ENCODE measurements around the gene DTX3L.

The DTX3L gene

GRCh38 chr3:122587572-122587971 lies 23.4 kb downstream of the DTX3L start:
- peaks cover 3% of the 10 kb centered on the region for H3K9me3 ChIP-seq (ENCODE audit: insufficient read depth, low read depth, low read length)
- no peak overlapping the region for H2AFZ ChIP-seq (ENCODE audit: low read length)
- H3K27me3 ChIP-seq (ENCODE audit: insufficient read depth, low read length, poor library complexity, severe bottlenecking), result no peaks in the 10 kb centered on the region
- H3K4me3 ChIP-seq (ENCODE audit: low read length, poor library complexity, severe bottlenecking), result no peak overlapping the region
- no peaks in the 10 kb centered on the region for H3K4me1 ChIP-seq (ENCODE audit: insufficient read depth, low read length, poor library complexity, severe bottlenecking)
- H3K4me2 ChIP-seq (ENCODE audit: low read depth, low read length, poor library complexity, severe bottlenecking), result no peak overlapping the region
- no peak overlapping the region for H3K9ac ChIP-seq (ENCODE audit: low read depth, low read length, poor library complexity, severe bottlenecking)
- no peaks in the 10 kb centered on the region for H4K20me1 ChIP-seq (ENCODE audit: insufficient read depth, low read length, poor library complexity, severe bottlenecking)
- no peaks in the 10 kb centered on the region for H3K36me3 ChIP-seq (ENCODE audit: insufficient read depth, low read length)
- no peaks in the 10 kb centered on the region for H3K79me2 ChIP-seq (ENCODE audit: insufficient read depth, low read length)
- TF ChIP-seq EZH2phosphoT487 (IDR thresholded peaks at IDR 0.05; ENCODE audit: borderline replicate concordance), result no peak
- no peak for TF ChIP-seq CTCF (conservative IDR thresholded peaks at IDR 0.05; ENCODE audit: low read length)
- H3F3A ChIP-seq (ENCODE audit: low read depth), result no peaks in the 10 kb centered on the region
- no peaks in the 10 kb centered on the region for H3K9me2 ChIP-seq (replicated peaks; ENCODE audit: low read depth, low read length)

DNA sequence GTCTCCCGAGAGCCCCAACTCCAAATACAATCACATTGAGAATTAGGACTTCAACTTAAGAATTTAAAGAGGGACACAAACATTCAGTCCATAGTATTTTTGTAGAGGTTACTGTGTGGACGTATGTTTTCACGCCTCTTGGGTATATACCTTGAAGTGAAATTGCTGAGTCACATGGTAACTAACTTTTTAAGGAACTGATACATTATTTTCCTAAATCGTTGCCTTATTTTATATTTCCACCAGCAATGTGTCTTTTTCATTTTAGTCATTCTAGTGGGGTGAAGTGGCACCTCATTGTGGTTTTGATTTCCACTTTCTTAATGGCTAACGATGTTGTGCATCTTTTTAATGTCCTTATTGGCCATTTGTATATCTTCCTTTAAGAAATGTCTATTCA lies 25.2 kb downstream of the DTX3L start:
- TF ChIP-seq EZH2phosphoT487 (IDR thresholded peaks at IDR 0.05; ENCODE audit: borderline replicate concordance) (no peak), CTCF (conservative IDR thresholded peaks at IDR 0.05; ENCODE audit: low read length) (no peak)
- Histone ChIP-seq H3K9ac (ENCODE audit: low read depth, low read length, poor library complexity, severe bottlenecking) (no peak overlapping the region), H3K36me3 (ENCODE audit: insufficient read depth, low read length) (no peaks in the 10 kb centered on the region), H3K9me2 (replicated peaks; ENCODE audit: low read depth, low read length) (no peaks in the 10 kb centered on the region), H3K4me2 (ENCODE audit: low read depth, low read length, poor library complexity, severe bottlenecking) (no peak overlapping the region), H3K4me1 (ENCODE audit: insufficient read depth, low read length, poor library complexity, severe bottlenecking) (no peaks in the 10 kb centered on the region), H3K79me2 (ENCODE audit: insufficient read depth, low read length) (no peaks in the 10 kb centered on the region), H3K27me3 (ENCODE audit: insufficient read depth, low read length, poor library complexity, severe bottlenecking) (no peaks in the 10 kb centered on the region), H3K4me3 (ENCODE audit: low read length, poor library complexity, severe bottlenecking) (no peak overlapping the region), H3K9me3 (ENCODE audit: insufficient read depth, low read depth, low read length) (no peaks in the 10 kb centered on the region), H4K20me1 (ENCODE audit: insufficient read depth, low read length, poor library complexity, severe bottlenecking) (no peaks in the 10 kb centered on the region), H2AFZ (ENCODE audit: low read length) (no peak overlapping the region), H3F3A (ENCODE audit: low read depth) (no peaks in the 10 kb centered on the region)

GRCh38 chr3:122590610-122591009 lies 26.5 kb downstream of the DTX3L start:
- Histone ChIP-seq H3F3A (ENCODE audit: low read depth) (no peaks in the 10 kb centered on the region), H3K4me2 (ENCODE audit: low read depth, low read length, poor library complexity, severe bottlenecking) (no peak overlapping the region), H3K9ac (ENCODE audit: low read depth, low read length, poor library complexity, severe bottlenecking) (no peak overlapping the region), H2AFZ (ENCODE audit: low read length) (no peak overlapping the region), H3K9me3 (ENCODE audit: insufficient read depth, low read depth, low read length) (no peaks in the 10 kb centered on the region), H3K9me2 (replicated peaks; ENCODE audit: low read depth, low read length) (no peaks in the 10 kb centered on the region), H4K20me1 (ENCODE audit: insufficient read depth, low read length, poor library complexity, severe bottlenecking) (no peaks in the 10 kb centered on the region), H3K36me3 (ENCODE audit: insufficient read depth, low read length) (no peaks in the 10 kb centered on the region), H3K4me1 (ENCODE audit: insufficient read depth, low read length, poor library complexity, severe bottlenecking) (no peaks in the 10 kb centered on the region), H3K4me3 (ENCODE audit: low read length, poor library complexity, severe bottlenecking) (no peak overlapping the region), H3K27me3 (ENCODE audit: insufficient read depth, low read length, poor library complexity, severe bottlenecking) (no peaks in the 10 kb centered on the region), H3K79me2 (ENCODE audit: insufficient read depth, low read length) (no peaks in the 10 kb centered on the region)
- no peak for TF ChIP-seq EZH2phosphoT487 (IDR thresholded peaks at IDR 0.05; ENCODE audit: borderline replicate concordance)
- no peak for TF ChIP-seq CTCF (conservative IDR thresholded peaks at IDR 0.05; ENCODE audit: low read length)
